DOHH2 (cell line): ENCODE data around the gene ABCB8.

Source experiments
- H3F3A ChIP-seq: fragments of 200-600 bp; sonication (generic), shearing (Covaris generic); 2 replicates; pipeline ENCODE4 v1.6.0; 2016; ENCODE audit warnings: antibody characterized with exemption, mild to moderate bottlenecking; ENCODE audit not compliant: control insufficient read depth, insufficient read depth
- H3K27ac ChIP-seq: fragments of 200-600 bp; sonication (generic); 2 replicates; pipeline ENCODE4 v1.5.1; 2014; ENCODE audit warnings: low read depth, mild to moderate bottlenecking, low read length, moderate library complexity
- H3K27me3 ChIP-seq: fragments of 200-600 bp; sonication (generic); 2 replicates; pipeline ENCODE4 v1.6.1; 2014; ENCODE audit warnings: mild to moderate bottlenecking, low read length, mixed read lengths; ENCODE audit not compliant: control insufficient read depth
- H3K36me3 ChIP-seq: fragments of 200-600 bp; sonication (generic); 2 replicates; pipeline ENCODE4 v1.6.1; 2014; ENCODE audit warnings: mild to moderate bottlenecking, low read length, moderate library complexity, mixed read lengths; ENCODE audit not compliant: control insufficient read depth
- H3K4me1 ChIP-seq: fragments of 200-600 bp; sonication (generic); 2 replicates; pipeline ENCODE4 v1.6.1; 2014; ENCODE audit warnings: mild to moderate bottlenecking, low read length, mixed read lengths; ENCODE audit not compliant: control insufficient read depth
- H3K4me2 ChIP-seq: fragments of 200-600 bp; sonication (generic); 2 replicates; pipeline ENCODE4 v1.6.0; 2014; ENCODE audit warnings: mild to moderate bottlenecking, low read length, moderate library complexity
- H3K4me3 ChIP-seq: fragments of 200-600 bp; sonication (generic); 2 replicates; pipeline ENCODE4 v1.5.1; 2014; ENCODE audit warnings: mild to moderate bottlenecking, low read length, mixed read lengths
- H3K79me2 ChIP-seq: fragments of 200-600 bp; sonication (generic); 2 replicates; pipeline ENCODE4 v1.6.1; 2014; ENCODE audit warnings: mild to moderate bottlenecking, low read length, mixed read lengths; ENCODE audit not compliant: control insufficient read depth
- H3K9me2 ChIP-seq: fragments of 200-600 bp; sonication (generic); replicated peaks from 2 replicates; pipeline ENCODE4 v1.6.1; 2014; ENCODE audit warnings: mild to moderate bottlenecking, low read length, mixed read lengths; ENCODE audit not compliant: control insufficient read depth
- H3K9me3 ChIP-seq: fragments of 200-600 bp; sonication (generic); 2 replicates; pipeline ENCODE4 v1.6.1; 2014; ENCODE audit warnings: antibody characterized with exemption, low read length, mixed read lengths; ENCODE audit not compliant: control insufficient read depth, insufficient read depth
- H4K20me1 ChIP-seq: fragments of 200-600 bp; sonication (generic); 2 replicates; pipeline ENCODE4 v1.6.0; 2014; ENCODE audit warnings: low read depth, mild to moderate bottlenecking, antibody characterized with exemption, low read length, moderate library complexity; ENCODE audit not compliant: control insufficient read depth, insufficient read depth
- CTCF ChIP-seq: fragments of 200-600 bp; sonication (generic); IDR thresholded peaks from one replicate; pipeline ENCODE4 v1.5.1; 2014; ENCODE audit warnings: antibody characterized with exemption, mild to moderate bottlenecking, low read depth, low read length; ENCODE audit not compliant: poor library complexity, severe bottlenecking
- EZH2phosphoT487 ChIP-seq: fragments of 200-600 bp; sonication (generic); IDR thresholded peaks from 2 replicates; pipeline ENCODE4 v1.6.1; 2017; ENCODE audit warnings: borderline replicate concordance, mild to moderate bottlenecking, antibody characterized with exemption, low read length, moderate library complexity, mixed read lengths

Gene ABCB8

DNA sequence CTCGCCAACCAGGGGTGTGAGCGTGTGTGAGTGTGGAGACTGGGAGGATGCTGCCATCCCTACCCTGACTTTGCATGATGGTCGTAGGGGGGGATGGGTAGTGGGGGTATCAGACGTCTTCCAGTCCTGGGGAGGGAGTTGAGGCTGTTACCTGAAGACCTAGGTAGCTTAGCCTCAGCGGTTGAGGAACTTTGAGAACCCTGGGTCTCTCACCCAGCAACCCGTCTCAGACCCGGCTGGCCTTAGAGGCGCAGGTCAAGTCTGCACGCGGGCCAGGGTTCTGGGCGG is 33.8 kb downstream of the ABCB8 start:
- Histone ChIP-seq H3K27ac (no peak overlapping the region), H3K79me2 (peaks cover 30% of the 10 kb centered on the region), H3F3A (peaks cover 7% of the 10 kb centered on the region), H3K4me3 (no peak overlapping the region), H4K20me1 (peaks cover 7% of the 10 kb centered on the region; the same call in 1 of the 2 replicates), H3K4me1 (peaks cover 27% of the 10 kb centered on the region), H3K9me3 (no peaks in the 10 kb centered on the region), H3K27me3 (no peaks in the 10 kb centered on the region), H3K9me2 (no peaks in the 10 kb centered on the region), H3K36me3 (peaks cover 49% of the 10 kb centered on the region), H3K4me2 (no peak overlapping the region)
- TF ChIP-seq EZH2phosphoT487 (no peak), CTCF (no peak)

DNA sequence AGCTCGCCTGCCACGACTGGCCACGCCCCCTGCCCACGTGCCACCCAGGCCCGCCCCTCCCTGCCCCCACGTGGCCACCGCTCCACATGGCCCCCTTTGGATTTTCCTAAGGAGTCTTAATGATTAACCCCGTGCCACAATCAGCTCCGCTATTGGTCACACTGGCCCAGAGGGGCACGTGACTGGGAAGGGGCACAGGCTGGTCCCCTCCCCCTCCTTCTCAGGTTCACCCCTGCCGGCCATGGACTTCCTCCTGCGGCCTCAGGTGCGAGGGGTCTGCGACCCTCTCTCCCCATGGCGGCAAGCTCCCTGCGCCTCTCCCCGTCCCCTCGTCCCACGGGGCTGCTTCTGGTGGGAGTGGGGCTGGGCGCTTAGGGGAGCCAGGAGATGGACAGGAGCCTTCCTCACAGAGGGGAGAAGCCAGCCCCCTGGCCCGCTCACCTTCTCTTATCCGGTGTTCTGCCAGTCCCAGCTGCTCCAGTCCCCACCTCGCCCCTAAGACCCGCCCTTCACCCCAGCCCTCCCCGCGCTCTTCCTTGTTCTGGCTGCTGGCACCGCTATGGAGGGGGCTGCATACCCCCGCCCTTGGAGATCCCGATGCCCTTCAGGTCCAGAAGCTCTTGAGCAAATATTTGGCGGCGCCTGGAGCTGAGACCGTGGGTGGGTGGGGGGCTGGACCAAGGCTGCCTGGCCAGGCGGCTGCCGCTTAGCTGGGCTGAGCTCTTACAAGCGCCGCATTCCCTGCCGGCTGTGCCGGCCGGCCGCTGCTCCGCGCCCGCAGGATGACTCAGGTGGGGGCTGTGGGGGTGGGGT is 34.4 kb downstream of the ABCB8 start:
- Histone ChIP-seq H3K4me3 (no peak overlapping the region), H4K20me1 (peaks cover 7% of the 10 kb centered on the region; the same call in 1 of the 2 replicates), H3K9me3 (no peaks in the 10 kb centered on the region), H3K27ac (no peak overlapping the region), H3K79me2 (peaks cover 30% of the 10 kb centered on the region), H3K9me2 (no peaks in the 10 kb centered on the region), H3K36me3 (peaks cover 55% of the 10 kb centered on the region), H3K27me3 (no peaks in the 10 kb centered on the region), H3K4me2 (no peak overlapping the region), H3F3A (peaks cover 7% of the 10 kb centered on the region), H3K4me1 (peaks cover 23% of the 10 kb centered on the region)
- TF ChIP-seq EZH2phosphoT487 (no peak), CTCF (no peak)

DNA sequence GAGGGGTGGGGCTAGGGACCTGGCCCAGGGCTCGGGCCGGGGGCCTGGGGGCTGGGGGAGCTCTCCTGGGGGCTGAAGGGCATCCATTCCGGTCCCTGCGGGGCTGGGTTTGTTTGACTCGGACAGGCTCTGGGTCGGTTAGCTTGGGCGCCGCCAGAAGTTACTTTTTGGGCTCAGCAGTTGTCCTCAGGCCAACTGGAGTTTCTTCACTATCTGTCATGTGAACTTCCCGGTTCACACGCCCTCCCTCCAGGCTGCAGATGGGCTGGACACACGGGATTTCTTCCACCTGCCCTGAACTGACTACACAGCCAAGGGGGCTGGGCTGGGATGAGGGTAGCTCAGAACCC is 34.9 kb downstream of the ABCB8 start:
- Histone ChIP-seq H3F3A (peaks cover 7% of the 10 kb centered on the region), H3K27ac (no peak overlapping the region), H3K9me3 (no peaks in the 10 kb centered on the region), H3K4me3 (no peak overlapping the region), H3K27me3 (no peaks in the 10 kb centered on the region), H3K79me2 (peaks cover 30% of the 10 kb centered on the region), H3K4me2 (no peak overlapping the region), H3K4me1 (peaks cover 22% of the 10 kb centered on the region), H3K36me3 (peaks cover 61% of the 10 kb centered on the region), H4K20me1 (peaks cover 7% of the 10 kb centered on the region; the same call in 1 of the 2 replicates), H3K9me2 (no peaks in the 10 kb centered on the region)
- TF ChIP-seq CTCF (no peak), EZH2phosphoT487 (no peak)
